ENCODE results near the gene PSG1.
"Not testable (repeated sequence)": the region's sequence is repeated elsewhere in the genome, so short reads cannot be mapped to it uniquely, and the experiment has no call there.

Gene PSG1

GRCh38 chr19:42911731-42912130, 32.2 kb upstream of the PSG1 start:
- CTCF ChIA-PET, POLR2A ChIA-PET: not testable (repeated sequence)

DNA sequence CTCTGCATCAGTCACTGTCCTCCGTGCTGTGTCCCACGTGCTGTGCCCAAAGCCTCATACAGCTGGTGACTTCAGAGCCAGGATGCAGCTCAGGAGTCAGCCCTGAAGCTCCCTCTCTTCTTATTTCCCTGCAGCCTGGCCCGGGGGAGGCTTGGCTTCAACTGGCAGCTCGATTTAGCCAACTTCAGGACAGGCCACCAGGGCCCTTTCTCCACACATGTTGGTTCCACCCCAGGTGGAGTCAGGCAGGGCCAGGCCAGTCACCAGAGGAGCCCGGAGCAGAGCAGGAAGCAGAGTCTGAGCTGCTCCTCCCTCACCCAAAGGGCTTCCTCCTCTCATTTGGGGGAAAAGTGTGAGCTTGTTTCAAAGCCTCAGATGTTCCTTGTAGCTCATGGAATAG, 26.6 kb upstream of the PSG1 start:
- DNase-seq (ENCODE audit: extremely low spot score); POLR2A ChIA-PET: not testable (repeated sequence)
- CTCF ChIA-PET: interaction anchor here (1.0 to 1.1 kb wide), 2 partner anchors 13 to 17 kb away, joined by 3 read pairs; no protein-coding TSS in a partner anchor

More at GRCh38 chr19:42911731-42912130, 32.2 kb upstream of the PSG1 start:
- not testable (repeated sequence) for DNase-seq (ENCODE audit: extremely low spot score)

DNA sequence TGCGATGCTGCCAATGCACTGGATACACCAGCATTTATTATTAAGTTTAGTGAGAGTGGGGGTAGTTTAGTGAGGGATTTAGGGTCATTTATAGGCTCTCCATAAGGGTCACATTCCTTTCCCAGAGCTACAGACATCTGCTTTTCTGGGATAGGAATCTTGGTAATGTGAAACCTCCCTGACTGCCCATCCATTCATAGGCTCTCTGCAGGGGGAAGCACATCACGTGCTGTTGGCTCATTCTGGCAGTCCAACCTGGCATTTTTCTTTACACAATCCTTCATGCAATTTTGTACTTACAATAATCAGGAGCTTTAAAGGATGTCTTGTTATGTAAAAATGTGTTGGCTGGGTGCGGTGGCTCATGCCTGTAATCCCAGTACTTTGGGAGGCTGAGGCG, 21.0 kb upstream of the PSG1 start:
- DNase-seq (ENCODE audit: extremely low spot score); POLR2A ChIA-PET; CTCF ChIA-PET: not testable (repeated sequence)

DNA sequence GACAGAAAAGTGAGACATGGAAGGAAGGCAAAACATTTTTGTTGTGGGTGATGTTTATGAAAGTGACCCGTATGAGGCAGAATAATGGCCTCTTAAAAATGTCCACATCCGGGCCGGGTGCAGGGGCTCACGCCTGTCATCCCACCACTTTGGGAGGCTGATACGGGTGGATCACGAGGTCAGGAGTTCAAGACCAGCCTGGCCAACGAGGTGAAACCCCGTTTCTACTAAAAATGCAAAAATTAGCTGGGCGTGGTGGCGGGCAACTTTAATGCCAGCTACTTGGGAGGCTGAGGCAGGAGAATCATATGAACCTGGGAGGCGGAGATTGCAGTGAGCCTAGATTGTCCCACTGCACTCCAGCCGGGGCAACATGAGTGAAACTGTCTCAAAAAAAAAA, 20.2 kb upstream of the PSG1 start:
- CTCF ChIA-PET; DNase-seq (ENCODE audit: extremely low spot score); POLR2A ChIA-PET: not testable (repeated sequence)

GRCh38 chr19:42899110-42899509, 19.6 kb upstream of the PSG1 start:
- POLR2A ChIA-PET; CTCF ChIA-PET; DNase-seq (ENCODE audit: extremely low spot score): not testable (repeated sequence)

GRCh38 chr19:42898656-42899055, 19.1 kb upstream of the PSG1 start:
- POLR2A ChIA-PET; CTCF ChIA-PET; DNase-seq (ENCODE audit: extremely low spot score): not testable (repeated sequence)

- CTCF ChIA-PET; DNase-seq (ENCODE audit: extremely low spot score); POLR2A ChIA-PET: not testable (repeated sequence)
Measured at GRCh38 chr19:42897729-42898128, 18.2 kb upstream of the PSG1 start.

GRCh38 chr19:42890446-42890845, 10.9 kb upstream of the PSG1 start:
- CTCF ChIA-PET: interaction anchor here (0.6 kb wide), 1 partner anchor 283 kb away, joined by 4 read pairs; no protein-coding TSS in a partner anchor
- DNase-seq (ENCODE audit: extremely low spot score); POLR2A ChIA-PET: not testable (repeated sequence)

- CTCF ChIA-PET; DNase-seq (ENCODE audit: extremely low spot score); POLR2A ChIA-PET: not testable (repeated sequence)
Measured at GRCh38 chr19:42887876-42888445, 8.4 kb upstream of the PSG1 start.

DNA sequence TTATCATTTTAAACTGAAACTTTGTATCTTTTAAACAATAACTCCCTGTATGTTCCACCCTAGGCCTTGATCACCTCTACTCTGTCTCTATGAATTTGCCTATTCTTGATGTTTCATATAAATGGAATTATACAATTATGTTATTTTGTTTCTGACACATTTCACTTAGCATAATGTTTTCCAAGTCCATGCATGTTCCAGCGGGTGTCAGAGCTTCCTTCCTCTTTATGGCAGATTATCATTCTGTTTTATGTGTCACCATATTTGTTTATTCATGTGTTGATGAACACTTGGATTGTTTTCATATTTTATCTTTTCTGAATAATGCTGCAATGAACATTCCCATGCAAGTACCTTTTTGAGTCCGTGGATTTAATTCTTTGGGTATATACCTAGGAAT, 3.2 kb upstream of the PSG1 start:
- CTCF ChIA-PET; DNase-seq (ENCODE audit: extremely low spot score); POLR2A ChIA-PET: not testable (repeated sequence)

DNA sequence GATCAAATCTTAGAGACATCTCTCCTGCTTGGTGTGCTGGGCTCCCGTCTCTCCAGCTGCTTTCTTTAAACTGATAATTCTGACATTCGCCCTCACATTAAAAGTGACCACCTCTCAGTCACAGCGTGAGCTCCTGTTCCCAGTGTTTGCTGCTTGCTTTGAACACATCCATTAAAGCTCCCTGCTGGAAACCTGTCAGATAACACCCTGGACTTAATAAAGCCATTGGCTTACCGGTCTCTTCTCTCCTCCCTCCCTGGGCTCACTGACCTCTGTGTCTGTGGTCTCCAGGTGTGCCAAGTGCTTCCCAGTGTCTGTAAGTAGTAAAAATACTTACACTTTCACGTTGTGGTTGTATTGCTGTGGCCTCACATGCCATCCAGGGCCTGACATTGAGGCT, 2.5 kb upstream of the PSG1 start:
- CTCF ChIA-PET: interaction anchor here (0.6 kb wide), 1 partner anchor 1061 kb away, joined by 3 read pairs; no protein-coding TSS in a partner anchor
- DNase-seq (ENCODE audit: extremely low spot score); POLR2A ChIA-PET: not testable (repeated sequence)

- peak; percentile 72 for TF ChIP-seq L3MBTL2 (conservative IDR thresholded peaks at IDR 0.05)
- POLR2A ChIA-PET, CTCF ChIA-PET: not testable (repeated sequence)
- DNase-seq (ENCODE audit: extremely low spot score): peak; percentile 6
Measured at GRCh38 chr19:42881279-42881678, 1.8 kb upstream of the PSG1 start.

DNA sequence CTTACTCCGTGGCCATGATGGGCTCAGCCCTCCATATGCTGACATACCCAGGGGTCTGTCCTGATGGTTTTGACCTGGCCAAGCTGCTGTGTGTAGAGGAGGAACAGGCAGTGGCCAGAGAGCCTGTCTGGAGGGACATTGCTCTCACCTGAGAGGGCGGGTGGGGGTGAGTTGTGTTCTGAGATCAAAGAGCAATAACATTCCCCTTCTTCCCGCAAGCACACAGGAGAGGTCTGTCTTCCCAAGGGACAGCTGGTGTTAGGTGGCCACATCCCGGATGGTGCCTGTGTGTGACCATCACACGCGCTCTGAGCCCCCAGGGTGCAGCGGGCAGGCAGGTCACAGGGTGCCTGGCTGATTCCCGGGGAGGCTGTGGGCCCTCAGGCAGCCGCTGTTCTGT, 1.1 kb upstream of the PSG1 start:
- CTCF ChIA-PET; DNase-seq (ENCODE audit: extremely low spot score); POLR2A ChIA-PET: not testable (repeated sequence)

DNA sequence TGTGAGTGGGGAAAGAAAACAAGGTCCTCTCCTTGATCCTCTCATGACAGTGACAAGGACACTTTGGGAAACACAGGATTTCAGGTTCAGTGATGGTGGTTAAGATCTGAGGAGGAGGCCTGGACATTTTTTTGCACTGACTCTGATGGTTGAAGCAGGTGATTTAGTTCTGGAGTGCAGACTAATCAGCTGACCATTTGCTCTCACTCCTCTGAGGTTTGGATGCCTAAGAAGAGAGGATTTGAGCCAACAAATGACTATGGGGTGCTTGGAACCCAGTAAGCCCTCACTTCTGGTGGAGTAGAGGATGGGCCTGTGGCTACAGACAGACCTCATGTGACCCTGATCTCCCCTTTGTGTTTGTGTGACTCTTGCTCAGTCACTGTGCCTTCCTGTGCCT, 2.9 kb downstream of the PSG1 start:
- CTCF ChIA-PET; DNase-seq (ENCODE audit: extremely low spot score); POLR2A ChIA-PET: not testable (repeated sequence)

DNA sequence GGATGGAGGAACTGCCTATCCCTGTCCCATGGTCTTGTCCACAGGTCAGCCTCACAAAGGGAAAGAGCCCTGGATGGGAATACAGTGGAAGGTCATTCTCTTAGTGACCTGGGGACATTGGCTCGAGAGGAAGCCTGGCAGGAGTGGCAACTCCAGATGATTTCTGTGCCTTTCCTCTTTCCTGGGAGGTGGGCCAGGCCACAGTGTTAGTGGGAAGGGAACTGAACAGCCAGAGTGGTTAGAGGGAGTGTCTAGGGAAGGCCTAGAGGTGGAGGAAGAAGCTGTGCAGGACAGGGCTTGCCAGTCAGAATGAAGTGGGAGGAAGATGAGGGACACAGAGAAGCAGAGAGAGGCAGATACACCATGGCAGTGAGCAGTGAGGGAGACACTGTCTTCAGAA, 3.6 kb downstream of the PSG1 start:
- CTCF ChIA-PET; POLR2A ChIA-PET; DNase-seq (ENCODE audit: extremely low spot score): not testable (repeated sequence)

GRCh38 chr19:42874901-42875813, 4.4 kb downstream of the PSG1 start:
- DNase-seq (ENCODE audit: extremely low spot score); POLR2A ChIA-PET; CTCF ChIA-PET: not testable (repeated sequence)

DNA sequence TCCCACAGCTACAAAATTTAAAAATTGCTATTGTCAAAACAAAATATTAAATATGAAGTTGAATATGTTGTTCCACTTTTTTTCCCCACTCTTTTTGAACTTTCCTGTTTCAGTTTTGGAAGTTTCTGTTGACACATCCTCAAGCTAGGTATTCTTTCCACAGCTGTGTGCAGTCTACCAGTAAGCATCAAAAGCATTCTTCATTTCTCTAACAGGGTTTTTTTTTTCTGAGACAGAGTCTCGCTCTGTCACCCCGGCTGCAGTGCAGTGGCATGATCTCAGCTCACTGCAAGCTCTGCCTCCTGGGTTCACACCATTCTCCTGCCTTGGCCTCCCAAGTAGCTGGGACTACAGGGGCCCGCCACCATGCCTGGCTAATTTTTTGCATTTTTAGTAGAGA, 5.4 kb downstream of the PSG1 start:
- POLR2A ChIA-PET; DNase-seq (ENCODE audit: extremely low spot score); CTCF ChIA-PET: not testable (repeated sequence)
